GM12878 (cell line): ENCODE results near the gene EMP2. TPM values are rescaled to one million over a fixed set of nuclear protein-coding genes. Genes with fewer than 3 reads are reported as not detected.

Source experiments
- ATAC-seq: fragments of 200-7000 bp; cut with Tn5 transposase; 3 replicates; pipeline ENCODE4 v1.9.1; 2020; ENCODE audit warnings: mild to moderate bottlenecking, moderate library complexity
- BruUV-seq: library from RNA; stranded (reverse); fragments of 400-500 nt; replicated peaks from 2 replicates; lab custom pipeline; 2021; lab: Mats Ljungman, UMichigan
- CTCF ChIA-PET: fragments of 300-600 bp; sonication (Branson Sonifier 250); formaldehyde crosslinking; extraction: SDS; loops from one replicate; lab custom pipeline; 2021; ENCODE audit warnings: inconsistent platforms; lab: Yijun Ruan, JAX
- POLR2A ChIA-PET: fragments of 350-600 bp; formaldehyde crosslinking; extraction: SDS; loops from one replicate; lab custom pipeline; 2021; ENCODE audit warnings: inconsistent platforms; lab: Charles Lee
- RAD21 ChIA-PET: fragments of 300-600 bp; sonication (Branson Sonifier 250); formaldehyde crosslinking; loops from one replicate; lab custom pipeline; 2023; ENCODE audit warnings: antibody characterized with exemption; ENCODE audit not compliant: unreplicated experiment; lab: Charles Lee
- SMC1A ChIA-PET: fragments of 300-600 bp; sonication (Branson Sonifier 250); formaldehyde crosslinking; loops from one replicate; lab custom pipeline; 2023; ENCODE audit not compliant: unreplicated experiment, uncharacterized antibody; lab: Charles Lee
- DNase-seq: peaks from one replicate; pipeline ENCODE4 v3.0.0-alpha.2; 2011; ENCODE audit warnings: low read depth, low spot score
- FAIRE-seq: peaks from 3 replicates; lab custom pipeline; 2011; peaks lifted over from hg19 to GRCh38; lab: Jason Lieb, UNC
- H2AFZ ChIP-seq: 2 replicates; pipeline ENCODE4 v1.6.0; 2011; ENCODE audit warnings: low read depth, low read length, control low read depth; ENCODE audit not compliant: control insufficient read depth
- H3K27ac ChIP-seq: 2 replicates; pipeline ENCODE4 v1.5.1; 2011; ENCODE audit warnings: control low read depth; ENCODE audit not compliant: control insufficient read depth, insufficient read depth
- H3K27me3 ChIP-seq, 2 experiments: replicated peaks in 1 of 2; 2 replicates each; pipeline versions ENCODE4 v1.6.0 to v1.6.1; 2011; ENCODE audit warnings: low read length in 1 of 2; ENCODE audit not compliant: control insufficient read depth in 2 of 2, insufficient read depth in 2 of 2
- H3K36me3 ChIP-seq, 2 experiments: 2 replicates each; pipeline ENCODE4 v1.5.1; 2011; ENCODE audit warnings: low read length in 1 of 2; ENCODE audit not compliant: control insufficient read depth in 2 of 2, insufficient read depth in 2 of 2
- H3K4me1 ChIP-seq: 2 replicates; pipeline ENCODE4 v1.6.1; 2011; ENCODE audit warnings: mild to moderate bottlenecking, low read length, moderate library complexity, mixed read lengths; ENCODE audit not compliant: control insufficient read depth, insufficient read depth
- H3K4me2 ChIP-seq: 2 replicates; pipeline ENCODE4 v1.6.0; 2011; ENCODE audit warnings: control low read depth; ENCODE audit not compliant: control insufficient read depth, insufficient read depth
- H3K4me3 ChIP-seq: fragments of 200-600 bp; sonication (generic); 2 replicates; pipeline ENCODE4 v1.5.1; 2016
- H3K79me2 ChIP-seq: 2 replicates; pipeline ENCODE4 v1.6.0; 2011; ENCODE audit warnings: low read length; ENCODE audit not compliant: control insufficient read depth, insufficient read depth
- H3K9ac ChIP-seq: 2 replicates; pipeline ENCODE4 v1.8.0; 2011; ENCODE audit warnings: low read length, control low read depth, mixed read lengths; ENCODE audit not compliant: control insufficient read depth, insufficient read depth
- H3K9me3 ChIP-seq: replicated peaks from 3 replicates; pipeline ENCODE4 v1.5.1; 2011; ENCODE audit warnings: mild to moderate bottlenecking, low read length; ENCODE audit not compliant: control insufficient read depth, insufficient read depth
- H4K20me1 ChIP-seq: 2 replicates; pipeline ENCODE4 v1.6.0; 2011; ENCODE audit not compliant: control insufficient read depth, insufficient read depth
- BACH1 ChIP-seq: fragments of 450-650 bp; IDR thresholded peaks from 2 replicates; pipeline ENCODE4 v1.6.1; 2017; ENCODE audit warnings: mild to moderate bottlenecking, borderline replicate concordance
- BCL11A ChIP-seq: IDR thresholded peaks from 2 replicates; pipeline ENCODE4 v1.6.1; 2011; ENCODE audit warnings: low read depth, low read length
- BHLHE40 ChIP-seq, 2 experiments: fragments of 450-650 bp in 1 of 2; IDR thresholded peaks; 2 replicates each; pipeline ENCODE4 v1.6.1; 2011 to 2017; ENCODE audit warnings: low read depth in 2 of 2, borderline replicate concordance in 1 of 2, improper control_type of control experiment in 1 of 2, low read length in 1 of 2, mild to moderate bottlenecking in 1 of 2
- CREM ChIP-seq: IDR thresholded peaks from 2 replicates; pipeline ENCODE4 v1.6.1; 2014; ENCODE audit warnings: antibody characterized with exemption, low read depth
- DPF2 ChIP-seq: fragments of 450-650 bp; IDR thresholded peaks from 2 replicates; pipeline ENCODE4 v1.6.1; 2017; ENCODE audit warnings: mild to moderate bottlenecking
- E2F8 ChIP-seq: fragments of 450-650 bp; IDR thresholded peaks from 2 replicates; pipeline ENCODE4 v1.6.1; 2018; ENCODE audit warnings: mild to moderate bottlenecking, low read depth, moderate library complexity; ENCODE audit not compliant: partially characterized antibody
- EED ChIP-seq: sonication (generic); IDR thresholded peaks from 2 replicates; pipeline ENCODE4 v1.6.1; 2016; ENCODE audit warnings: antibody characterized with exemption, low read depth
- EP300 ChIP-seq, 2 experiments: fragments of 150-350 bp in 1 of 2; IDR thresholded peaks; 2 replicates each; pipeline ENCODE4 v1.6.1; 2011 to 2012; ENCODE audit warnings: low read depth in 2 of 2, low read length in 2 of 2, borderline replicate concordance in 1 of 2, improper control_type of control experiment in 1 of 2, inconsistent platforms in 1 of 2; ENCODE audit not compliant: control insufficient read depth in 1 of 2
- FOXK2 ChIP-seq: fragments of 450-650 bp; IDR thresholded peaks from 2 replicates; pipeline ENCODE4 v1.6.1; 2017; ENCODE audit warnings: mild to moderate bottlenecking, moderate library complexity
- IKZF1 ChIP-seq: fragments of 450-650 bp; conservative IDR thresholded peaks from 2 replicates; pipeline ENCODE4 v1.6.1; 2017; ENCODE audit warnings: antibody characterized with exemption, mild to moderate bottlenecking
- IRF4 ChIP-seq: IDR thresholded peaks from 2 replicates; pipeline ENCODE4 v1.6.1; 2011; ENCODE audit warnings: low read depth, low read length
- JUNB ChIP-seq: IDR thresholded peaks from 2 replicates; pipeline ENCODE4 v1.6.1; 2016; ENCODE audit warnings: antibody characterized with exemption, mild to moderate bottlenecking
- MTA2 ChIP-seq: fragments of 450-650 bp; IDR thresholded peaks from 2 replicates; pipeline ENCODE4 v1.6.1; 2016; ENCODE audit warnings: low read depth, mild to moderate bottlenecking, moderate library complexity
- NBN ChIP-seq: fragments of 450-650 bp; IDR thresholded peaks from 2 replicates; pipeline ENCODE4 v1.6.1; 2016
- NFYA ChIP-seq: IDR thresholded peaks from 2 replicates; pipeline ENCODE4 v1.6.1; 2011; ENCODE audit warnings: low read depth, mild to moderate bottlenecking, low read length, improper control_type of control experiment, borderline replicate concordance
- RELA ChIP-seq: fragments of 450-650 bp; IDR thresholded peaks from 2 replicates; pipeline ENCODE4 v1.8.0; 2014; ENCODE audit warnings: borderline replicate concordance; ENCODE audit not compliant: partially characterized antibody
- RELB ChIP-seq: fragments of 450-650 bp; IDR thresholded peaks from 2 replicates; pipeline ENCODE4 v1.6.1; 2017; ENCODE audit warnings: low read depth, mild to moderate bottlenecking, moderate library complexity
- RFX5 ChIP-seq: IDR thresholded peaks from 2 replicates; pipeline ENCODE4 v1.6.1; 2011; ENCODE audit warnings: low read depth, low read length, improper control_type of control experiment
- SPI1 ChIP-seq: IDR thresholded peaks from 2 replicates; pipeline ENCODE4 v1.6.1; 2011; ENCODE audit warnings: low read depth, mild to moderate bottlenecking, low read length, moderate library complexity, borderline replicate concordance; ENCODE audit not compliant: insufficient read depth
- WGBS: methylation state at CpG from one replicate; pipeline ENCODE4 v1.1.6; 2016; ENCODE audit warnings: low lambda C conversion rate; ENCODE audit not compliant: insufficient replicate concordance, insufficient coverage; ENCODE audit errors: missing lambda C conversion rate; 5-methylcytosine and 5-hydroxymethylcytosine counted together
- in situ Hi-C: fragments of 300-500 bp; cut with MboI; formaldehyde crosslinking; loops from 9 replicates; pipeline ENCODE4 v1.14.3; 2018; ENCODE audit warnings: mixed read lengths
- intact Hi-C: fragments of 100-400 bp; cut with micrococcal nuclease; formaldehyde crosslinking; loops from one replicate; pipeline ENCODE4 v1.14.2; 2022; ENCODE audit not compliant: unreplicated experiment
- polyA plus RNA-seq, 11 experiments: library from polyadenylated mRNA; depleted of rRNA in 4 of 11; unstranded in 6 of 11; stranded (reverse) in 5 of 11; fragments of >200 nt; fragmentation: Nextera tagmentation in 4 of 11; fragmentation: Illumina TruSeq in 1 of 11; extraction: Ambion mirVana in 4 of 11; extraction: Trizol in 1 of 11; gene quantifications; 1 replicate in 1 of 11; 2 replicates in 10 of 11; pipeline versions ENCODE4 v1.2.1 to v1.2.3, GENCODE V29; 2011 to 2016; ENCODE audit warnings: inconsistent platforms in 2 of 11, missing spikeins in 2 of 11, low read depth in 1 of 11
- total RNA-seq, 4 experiments: library from RNA; depleted of rRNA in 3 of 4; stranded (reverse); fragments of >200 nt in 3 of 4; fragmentation: Illumina TruSeq in 1 of 4; extraction: Trizol in 1 of 4; gene quantifications; 2 replicates each; pipeline versions ENCODE4 v1.2.1 to v1.2.3, GENCODE V29; 2013 to 2021

Gene EMP2
- total and polyA plus RNA-seq, 10 of the 15 experiments (the other 5 are each of a cell fraction or from before 2014, with no cell fraction given), result 0.41 to 10.4 (median 3.8) TPM

GRCh38 chr16:10600782-10601443 is 20.5 kb upstream of the EMP2 start (continued):
- no peak for TF ChIP-seq NFYA
- TF ChIP-seq CREM, result no peak
- TF ChIP-seq RFX5, result no peak
- no peak for TF ChIP-seq RELA

GRCh38 chr16:10599626-10600025 is 19.2 kb upstream of the EMP2 start:
- H3K9me3 ChIP-seq, result no peaks in the 10 kb centered on the region
- ATAC-seq, result peak; percentile 64
- H3K36me3 ChIP-seq, result no peaks in the 10 kb centered on the region
- no peak overlapping the region for H2AFZ ChIP-seq
- DNase-seq, result no peak
- in situ Hi-C loops (no loop called here), intact Hi-C loops (loop anchor here (5.0 kb wide), 1 partner anchor 62 kb away; no protein-coding TSS in a partner anchor)
- no peak overlapping the region for H3K27ac ChIP-seq
- no peak for FAIRE-seq
- WGBS, result 26% methylated on average over 7 of the region's 7 CpGs
- ChIA-PET RAD21 (interaction anchor here (0.6 to 1.3 kb wide), 5 partner anchors 9 to 138 kb away, joined by 3 to 4 read pairs (median 3); no protein-coding TSS in a partner anchor), SMC1A (interaction anchor here (0.7 to 1.6 kb wide), 4 partner anchors 9 to 47 kb away, joined by 3 to 7 read pairs (median 4); no protein-coding TSS in a partner anchor), CTCF (interaction anchor here (0.6 kb wide), 1 partner anchor 18 kb away, joined by 3 read pairs; no protein-coding TSS in a partner anchor), POLR2A (interaction anchor here (0.6 to 1.3 kb wide), 3 partner anchors 9 to 839 kb away, joined by 3 to 4 read pairs (median 4); no protein-coding TSS in a partner anchor)
- no peak overlapping the region for H3K9ac ChIP-seq
- no peak overlapping the region for H3K4me3 ChIP-seq
- no peaks in the 10 kb centered on the region for H4K20me1 ChIP-seq
- H3K79me2 ChIP-seq, result no peaks in the 10 kb centered on the region
- H3K27me3 ChIP-seq, result no peaks in the 10 kb centered on the region
- no TSS peak for BruUV-seq
- peaks cover 40% of the 10 kb centered on the region for H3K4me1 ChIP-seq
- H3K4me2 ChIP-seq, result no peak overlapping the region
- no peak for TF ChIP-seq JUNB
- peak; percentile 34; the same call in 1 of the 2 replicates for TF ChIP-seq IRF4
- 0 out of 2 replicates have a peak, but pooled peaks have one; percentile 11 for TF ChIP-seq BCL11A
- TF ChIP-seq RELB, result peak; percentile 34; the same call in 1 of the 2 replicates
- TF ChIP-seq DPF2, result peak; percentile 66; the same call in 1 of the 2 replicates
- peak; percentile 48; the same call in 1 of the 2 replicates for TF ChIP-seq EED
- no peak for TF ChIP-seq E2F8
- no peak for TF ChIP-seq FOXK2
- 0 out of 4 replicates have a peak, but pooled peaks of 1 of the 2 experiments have one; percentile 16 for TF ChIP-seq EP300 (IDR thresholded peaks at IDR 0.05; ENCODE audit: borderline replicate concordance in 1 of 2, control insufficient read depth in 1 of 2, low read depth in 2 of 2, low read length in 2 of 2)
- TF ChIP-seq BHLHE40 (IDR thresholded peaks at IDR 0.05; ENCODE audit: borderline replicate concordance in 1 of 2, low read depth in 2 of 2, low read length in 1 of 2), result peak in 1 of 2 experiments; percentile 22; a peak in 1 of 4 replicates
- TF ChIP-seq SPI1, result peak; percentile 97
- TF ChIP-seq NBN, result peak; percentile 23; the same call in 1 of the 2 replicates
- peak; percentile 49; the same call in 1 of the 2 replicates for TF ChIP-seq MTA2
- peak; percentile 55 for TF ChIP-seq IKZF1
- TF ChIP-seq BACH1, result peak; percentile 21; the same call in 1 of the 2 replicates
